CD4-positive, alpha-beta T cell treated with Interferon alpha-2 for 1 hour (primary cell): ENCODE data around the gene MFSD2A.
A peak's percentile ranks its signal among the peaks of the same experiment; 100 is the strongest.
"Not testable (repeated sequence)": the region's sequence is repeated elsewhere in the genome, so short reads cannot be mapped to it uniquely, and the experiment has no call there.

Source experiments
- DNase-seq, 2 donors: peaks; one replicate each; pipeline ENCODE4 v3.0.0-alpha.2; 2020 to 2022

Gene MFSD2A

GRCh38 chr1:39954870-39955546 lies at the start of gene MFSD2A:
Gene MFSD2A (plus strand): TSS chr1:39955145. CDS start chr1:39955293, 148 bp downstream.
- peak; percentile 87 to 90 for DNase-seq

DNA sequence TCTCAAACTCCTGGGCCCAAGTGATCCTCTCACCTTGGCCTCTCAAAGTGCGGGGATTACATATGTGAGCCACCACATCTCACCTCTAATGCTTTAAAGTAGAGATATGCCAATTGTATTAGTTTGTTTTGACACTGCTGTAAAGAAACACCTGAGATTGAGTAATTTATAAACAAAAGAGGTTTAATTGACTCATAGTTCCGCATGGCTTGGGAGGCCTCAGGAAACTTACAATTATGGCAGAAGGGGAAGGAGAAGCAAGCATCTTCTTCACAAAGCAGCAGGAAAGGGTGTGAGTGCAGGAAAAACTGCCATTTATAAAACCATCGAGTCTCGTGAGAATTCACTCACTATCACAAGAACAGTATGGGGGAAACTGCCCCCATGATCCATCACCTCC lies 49.8 kb upstream of the MFSD2A start:
- no peak for DNase-seq

DNA sequence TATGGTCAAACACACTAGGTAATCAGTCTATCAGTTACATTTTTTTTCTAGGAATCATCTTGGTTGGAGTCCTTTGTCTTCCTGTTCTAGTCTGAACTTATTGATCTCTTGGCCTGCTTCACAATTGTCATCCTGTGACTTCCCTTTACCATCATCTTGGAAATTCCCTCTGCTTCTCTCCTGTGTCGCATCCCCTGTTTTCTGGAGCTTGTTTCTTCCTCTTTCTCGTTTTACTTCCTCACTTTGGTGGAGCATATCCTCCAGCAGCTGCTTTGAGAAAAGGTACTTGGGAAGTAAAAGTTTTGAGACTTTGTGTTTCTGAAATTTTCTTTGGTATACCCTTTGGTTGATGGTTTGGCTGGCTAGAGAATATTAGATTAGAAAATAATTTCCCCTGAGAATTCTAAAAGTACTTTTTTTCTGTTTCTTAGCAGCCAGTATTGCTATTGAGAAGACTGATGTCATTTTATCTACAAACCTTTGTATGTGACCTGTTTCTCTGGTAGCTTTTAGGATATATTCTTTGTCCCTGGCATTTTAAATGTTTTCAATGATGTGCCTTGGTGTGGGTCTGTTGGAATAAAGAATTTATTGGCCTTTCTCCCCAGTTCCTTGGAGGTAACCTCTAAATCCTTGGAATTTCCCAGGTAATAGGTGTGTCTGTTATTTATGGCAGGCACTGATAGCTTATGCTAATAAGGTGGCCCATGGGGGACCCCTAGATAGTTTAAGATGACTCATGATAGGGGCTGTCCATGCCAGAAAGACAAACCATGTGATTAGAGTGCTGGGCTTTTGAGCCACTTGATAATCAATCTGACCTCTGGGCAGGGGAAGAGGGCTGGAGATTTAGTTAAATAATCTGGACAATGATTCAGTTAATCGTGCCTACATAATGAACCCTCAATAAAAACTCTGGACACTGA lies 47.2 kb upstream of the MFSD2A start:
- peak in 1 of 2 donors; percentile 29 for DNase-seq

- no peak for DNase-seq
Measured at GRCh38 chr1:39908534-39908933, 46.4 kb upstream of the MFSD2A start.

GRCh38 chr1:39910263-39910662 lies 44.7 kb upstream of the MFSD2A start:
- no peak for DNase-seq

- not testable (repeated sequence) for DNase-seq
Measured at GRCh38 chr1:39913136-39913535, 41.8 kb upstream of the MFSD2A start.

GRCh38 chr1:39915499-39916129 lies 39.3 kb upstream of the MFSD2A start:
- DNase-seq, result no peak

DNA sequence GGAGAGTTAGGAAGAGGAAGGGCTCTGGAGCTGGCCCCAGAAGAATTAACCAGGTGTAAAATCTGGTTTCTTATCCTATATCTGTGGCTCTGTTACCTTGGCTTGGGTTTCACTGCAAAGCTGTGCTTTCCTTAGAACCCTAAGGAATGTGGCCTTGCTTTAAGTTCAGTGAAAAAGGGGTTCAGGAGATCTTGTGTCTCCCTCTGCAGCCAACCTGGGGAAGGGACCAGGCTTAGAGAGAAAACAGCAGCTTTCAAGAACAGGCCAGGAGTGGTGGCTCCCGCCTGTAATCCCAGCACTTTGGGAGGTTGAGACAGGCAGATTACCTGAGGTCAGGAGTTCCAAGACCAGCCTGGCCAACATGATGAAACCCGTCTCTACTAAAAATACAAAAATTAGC lies 37.1 kb upstream of the MFSD2A start:
- no peak for DNase-seq

GRCh38 chr1:39919545-39919944 lies 35.4 kb upstream of the MFSD2A start:
- DNase-seq, result peak; percentile 47 to 78

DNA sequence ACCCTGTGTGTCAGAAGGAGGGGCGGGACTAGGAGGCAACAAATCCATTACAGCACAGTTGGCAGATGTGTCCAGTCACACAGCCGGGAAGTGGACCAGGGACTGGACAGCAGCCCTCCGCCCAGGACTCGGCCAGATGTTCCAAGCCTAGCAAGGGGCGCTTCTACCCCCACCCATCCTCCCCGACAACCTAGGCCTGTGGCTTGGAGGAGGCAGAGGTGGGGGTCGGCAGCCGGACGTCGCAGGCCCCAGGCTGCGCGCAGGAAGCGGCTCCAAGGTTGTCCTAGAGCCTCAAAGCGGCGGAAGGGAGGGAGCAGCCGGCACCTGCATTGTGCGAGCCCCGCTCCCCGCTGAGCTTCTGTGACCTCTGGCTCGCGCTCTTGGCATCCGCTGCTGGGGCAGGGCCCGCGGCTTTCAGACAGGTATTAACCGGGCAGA lies 32.7 kb upstream of the MFSD2A start:
- no peak for DNase-seq

- DNase-seq, result peak in 1 of 2 donors; percentile 17
Measured at GRCh38 chr1:39925721-39926342, 29.1 kb upstream of the MFSD2A start.

GRCh38 chr1:39926343-39926793 lies 28.6 kb upstream of the MFSD2A start:
- peak in 1 of 2 donors; percentile 18 for DNase-seq

GRCh38 chr1:39926820-39927219 lies 28.1 kb upstream of the MFSD2A start:
- DNase-seq, result no peak

- no peak for DNase-seq
Measured at GRCh38 chr1:39927538-39927937, 27.4 kb upstream of the MFSD2A start.

- DNase-seq, result no peak
Measured at GRCh38 chr1:39928809-39929587, 25.9 kb upstream of the MFSD2A start.

GRCh38 chr1:39933956-39934941 lies 20.7 kb upstream of the MFSD2A start:
- DNase-seq, result peak in 1 of 2 donors; percentile 66

DNA sequence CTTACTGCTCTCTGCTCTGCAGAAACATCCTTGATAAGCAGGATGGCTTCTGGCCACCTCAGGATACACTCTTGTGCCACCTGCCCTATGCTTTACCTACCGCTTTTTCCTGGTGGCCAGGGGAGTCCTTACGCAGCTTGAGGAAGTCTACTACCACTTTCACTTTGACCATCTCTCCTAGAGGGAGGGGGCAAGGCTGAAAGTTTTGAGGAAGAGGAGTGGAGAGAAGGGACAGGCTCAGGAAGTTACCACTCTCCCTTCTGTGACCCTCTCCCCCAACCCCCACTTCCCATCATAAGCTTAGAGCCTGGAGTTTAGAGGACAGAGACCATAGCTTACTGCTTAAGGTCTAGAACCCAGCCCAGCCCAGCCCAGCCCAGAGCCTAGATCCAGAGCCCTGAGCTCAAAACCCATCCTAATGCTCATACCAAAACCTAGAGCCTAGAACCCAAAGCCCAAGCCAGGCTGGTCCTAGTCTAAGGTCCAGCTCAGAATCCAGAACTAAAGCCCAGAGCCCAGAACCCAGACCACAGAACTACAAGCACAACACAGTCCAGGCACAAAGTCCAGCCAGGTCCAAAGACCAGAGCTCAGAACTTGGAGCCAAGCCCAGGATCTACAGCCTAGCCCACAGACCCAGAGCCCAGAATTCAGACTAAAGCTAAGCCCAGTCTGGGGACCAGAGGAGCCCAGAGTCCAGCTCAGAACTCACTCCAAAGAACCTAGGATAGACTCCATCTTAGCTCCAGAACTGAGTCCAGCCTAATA lies 18.0 kb upstream of the MFSD2A start:
- DNase-seq, result no peak

DNA sequence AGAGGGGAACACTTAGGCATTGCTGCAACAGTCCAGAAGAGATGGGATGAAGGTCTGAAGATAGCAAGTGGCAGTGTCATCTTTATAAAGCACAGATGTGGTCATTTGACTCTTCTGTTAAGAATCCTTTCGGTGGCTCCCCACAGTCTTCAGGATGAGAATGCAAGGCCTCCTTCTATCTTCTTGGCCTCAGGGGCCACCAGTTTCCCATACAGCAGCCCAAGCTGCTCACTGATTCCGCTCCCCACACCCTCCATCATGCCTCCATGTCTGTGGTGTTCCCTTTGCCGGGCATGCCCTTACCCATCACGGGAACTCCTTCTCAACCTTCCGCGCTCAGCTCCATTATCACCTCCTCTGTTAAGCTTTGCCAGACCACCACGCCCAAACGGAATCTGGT lies 16.1 kb upstream of the MFSD2A start:
- no peak for DNase-seq

DNA sequence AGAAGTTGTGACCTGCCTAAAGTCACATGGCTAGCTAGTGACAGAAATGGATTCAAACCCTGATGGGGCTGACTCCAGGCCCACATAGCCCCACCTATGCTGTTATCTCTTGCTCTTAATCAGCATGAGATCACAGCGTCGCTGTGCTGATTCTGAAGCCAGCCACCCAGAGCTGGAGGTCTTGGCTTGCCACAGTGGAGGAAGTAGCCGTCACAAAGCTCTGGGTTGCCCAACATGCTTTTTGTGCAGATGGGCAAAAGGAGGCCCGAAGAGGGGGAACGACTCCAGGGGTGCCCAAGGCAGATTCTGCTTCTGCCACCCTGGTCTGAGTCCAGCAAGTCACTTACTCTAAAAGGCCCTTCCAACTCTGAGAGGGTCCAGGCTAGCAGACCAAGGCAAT lies 14.7 kb upstream of the MFSD2A start:
- DNase-seq, result peak in 1 of 2 donors; percentile 24
